ENCODE data around the gene TXNRD2. TPM values are rescaled to one million over a fixed set of nuclear protein-coding genes. Genes with fewer than 3 reads are reported as not detected.

TXNRD2 gene
- total RNA-seq, 1 donor from 2014 or later, result 23.5 TPM

- Mint-ChIP-seq H3K4me1 (peaks cover 24% of the 10 kb centered on the region), H3K27ac (peak overlapping the region; percentile 96), H3K36me3 (ENCODE audit: low read depth) (peaks cover 16% of the 10 kb centered on the region), H3K4me3 (peak overlapping the region; percentile 92), H3K27me3 (no peaks in the 10 kb centered on the region), H3K9me3 (no peaks in the 10 kb centered on the region)
- peak; percentile 85 for DNase-seq
- intact Hi-C loops (cut with micrococcal nuclease), result loop anchor here (1.0 to 10.0 kb wide), 4 partner anchors 86 to 1149 kb away; partner anchors contain the start of genes C22orf39, COMT, RANBP1 and THAP7
Observed at GRCh38 chr22:19855504-19856409, 85.9 kb downstream of the TXNRD2 start.

- Mint-ChIP-seq H3K27me3 (no peaks in the 10 kb centered on the region), H3K4me3 (peak within 1 kb of the TSS; percentile 92), H3K4me1 (peaks cover 24% of the 10 kb centered on the region), H3K9me3 (no peaks in the 10 kb centered on the region), H3K36me3 (ENCODE audit: low read depth) (peaks cover 23% of the 10 kb centered on the region), H3K27ac (peak within 1 kb of the TSS; percentile 96)
- intact Hi-C loops (cut with micrococcal nuclease), result loop anchor here (1.0 to 10.0 kb wide), 5 partner anchors 36 to 1150 kb away; partner anchors contain the start of genes C22orf39, COMT, RANBP1 and THAP7
- DNase-seq, result peak; percentile 99
Observed at GRCh38 chr22:19854778-19855503, 86.7 kb downstream of the TXNRD2 start, which contains the start of the genes GNB1L and RTL10. TSS of gene GNB1L (minus strand) at chr22:19854874. CDS start at chr22:19821355, 33,519 bp downstream. TSS of gene RTL10 (minus strand) at chr22:19854874. CDS start at chr22:19852261, 2,613 bp downstream.

- Mint-ChIP-seq H3K4me3 (peak overlapping the region; percentile 92), H3K4me1 (peaks cover 24% of the 10 kb centered on the region), H3K9me3 (no peaks in the 10 kb centered on the region), H3K27ac (peak overlapping the region; percentile 96), H3K36me3 (ENCODE audit: low read depth) (peaks cover 27% of the 10 kb centered on the region), H3K27me3 (no peaks in the 10 kb centered on the region)
- DNase-seq, result peak; percentile 80
- intact Hi-C loops (cut with micrococcal nuclease), result loop anchor here (1.0 to 10.0 kb wide), 4 partner anchors 37 to 1151 kb away; partner anchors contain the start of genes C22orf39, RANBP1, THAP7 and TRMT2A
Observed at GRCh38 chr22:19853879-19854777, 87.5 kb downstream of the TXNRD2 start.

GRCh38 chr22:19853058-19853878, 88.3 kb downstream of the TXNRD2 start:
- intact Hi-C loops (cut with micrococcal nuclease), result loop anchor here (10.0 kb wide), 3 partner anchors 262 to 1152 kb away; partner anchors contain the start of genes C22orf39, RANBP1, THAP7 and TRMT2A

GRCh38 chr22:19852177-19852781, 89.3 kb downstream of the TXNRD2 start:
- DNase-seq, result peak; percentile 57
- H3K27ac Mint-ChIP-seq, result peak overlapping the region; percentile 17
- H3K9me3 Mint-ChIP-seq, result no peaks in the 10 kb centered on the region
- intact Hi-C loops (cut with micrococcal nuclease), result loop anchor here (10.0 kb wide), 3 partner anchors 263 to 1153 kb away; partner anchors contain the start of genes C22orf39, RANBP1, THAP7 and TRMT2A
- peaks cover 43% of the 10 kb centered on the region for H3K36me3 Mint-ChIP-seq (ENCODE audit: low read depth)
- H3K4me1 Mint-ChIP-seq, result peaks cover 24% of the 10 kb centered on the region
- H3K4me3 Mint-ChIP-seq, result peak overlapping the region; percentile 92
- no peaks in the 10 kb centered on the region for H3K27me3 Mint-ChIP-seq

More at GRCh38 chr22:19853058-19853878, 88.3 kb downstream of the TXNRD2 start:
- H3K27ac Mint-ChIP-seq, result peak overlapping the region; percentile 96
- H3K27me3 Mint-ChIP-seq, result no peaks in the 10 kb centered on the region
- peaks cover 33% of the 10 kb centered on the region for H3K36me3 Mint-ChIP-seq (ENCODE audit: low read depth)
- peaks cover 24% of the 10 kb centered on the region for H3K4me1 Mint-ChIP-seq
- H3K9me3 Mint-ChIP-seq, result no peaks in the 10 kb centered on the region
- H3K4me3 Mint-ChIP-seq, result peak overlapping the region; percentile 92
- DNase-seq, result peak; percentile 55

GRCh38 chr22:19851291-19852176, 90.1 kb downstream of the TXNRD2 start:
- H3K4me1 Mint-ChIP-seq, result peaks cover 23% of the 10 kb centered on the region
- H3K4me3 Mint-ChIP-seq, result peak overlapping the region; percentile 92
- H3K9me3 Mint-ChIP-seq, result no peaks in the 10 kb centered on the region
- no peaks in the 10 kb centered on the region for H3K27me3 Mint-ChIP-seq
- no peak overlapping the region for H3K27ac Mint-ChIP-seq
- peak; percentile 55 for DNase-seq
- peaks cover 47% of the 10 kb centered on the region for H3K36me3 Mint-ChIP-seq (ENCODE audit: low read depth)
- intact Hi-C loops (cut with micrococcal nuclease), result loop anchor here (10.0 kb wide), 3 partner anchors 263 to 1153 kb away; partner anchors contain the start of genes C22orf39, RANBP1, THAP7 and TRMT2A

- peak; percentile 53 for DNase-seq
- no peaks in the 10 kb centered on the region for H3K27me3 Mint-ChIP-seq
- H3K9me3 Mint-ChIP-seq, result no peaks in the 10 kb centered on the region
- no peak overlapping the region for H3K27ac Mint-ChIP-seq
- intact Hi-C loops (cut with micrococcal nuclease), result loop anchor here (10.0 kb wide), 3 partner anchors 264 to 1154 kb away; partner anchors contain the start of genes C22orf39, RANBP1, THAP7 and TRMT2A
- peaks cover 20% of the 10 kb centered on the region for H3K4me1 Mint-ChIP-seq
- peaks cover 47% of the 10 kb centered on the region for H3K36me3 Mint-ChIP-seq (ENCODE audit: low read depth)
- H3K4me3 Mint-ChIP-seq, result no peak overlapping the region
Observed at GRCh38 chr22:19850763-19851109, 90.9 kb downstream of the TXNRD2 start.

GRCh38 chr22:19849835-19850762, 91.5 kb downstream of the TXNRD2 start:
- intact Hi-C loops (cut with micrococcal nuclease), result loop anchor here (10.0 kb wide), 3 partner anchors 265 to 1155 kb away; partner anchors contain the start of genes C22orf39, RANBP1, THAP7 and TRMT2A
- no peaks in the 10 kb centered on the region for H3K9me3 Mint-ChIP-seq
- H3K4me3 Mint-ChIP-seq, result no peak overlapping the region
- no peaks in the 10 kb centered on the region for H3K27me3 Mint-ChIP-seq
- peaks cover 47% of the 10 kb centered on the region for H3K36me3 Mint-ChIP-seq (ENCODE audit: low read depth)
- no peak for DNase-seq
- H3K27ac Mint-ChIP-seq, result no peak overlapping the region
- H3K4me1 Mint-ChIP-seq, result peaks cover 21% of the 10 kb centered on the region

- intact Hi-C loops (cut with micrococcal nuclease), result no loop called here
- Mint-ChIP-seq H3K9me3 (no peaks in the 10 kb centered on the region), H3K4me3 (no peak overlapping the region), H3K4me1 (peaks cover 26% of the 10 kb centered on the region), H3K36me3 (ENCODE audit: low read depth) (peaks cover 42% of the 10 kb centered on the region), H3K27me3 (no peaks in the 10 kb centered on the region), H3K27ac (no peak overlapping the region)
- no peak for DNase-seq
Observed at GRCh38 chr22:19848298-19849224, 93.1 kb downstream of the TXNRD2 start.

GRCh38 chr22:19847345-19847632, 94.3 kb downstream of the TXNRD2 start:
- Mint-ChIP-seq H3K36me3 (ENCODE audit: low read depth) (peaks cover 36% of the 10 kb centered on the region), H3K27ac (no peak overlapping the region), H3K27me3 (no peaks in the 10 kb centered on the region), H3K9me3 (no peaks in the 10 kb centered on the region), H3K4me1 (peaks cover 14% of the 10 kb centered on the region), H3K4me3 (no peak overlapping the region)
- intact Hi-C loops (cut with micrococcal nuclease), result no loop called here
- no peak for DNase-seq

Measured in activated CD4-positive, alpha-beta T cell treated with anti-CD3 and anti-CD28 coated beads, Interleukin-2, amount 10 ng/mL, durations not matched to agents 24 days and 14 days (primary cell).